OCI-LY1 (cell line): ENCODE measurements around the gene CCDC81.

ENCODE experiments used
- H2AFZ ChIP-seq: fragments of 200-600 bp; sonication (generic), shearing (Covaris generic); 2 replicates; pipeline ENCODE4 v1.6.0; 2014; ENCODE audit warnings: antibody characterized with exemption, mild to moderate bottlenecking, low read length
- H3F3A ChIP-seq: fragments of 200-600 bp; sonication (generic), shearing (Covaris generic); 2 replicates; pipeline ENCODE4 v1.6.0; 2014; ENCODE audit warnings: mild to moderate bottlenecking, antibody characterized with exemption, low read length, moderate library complexity; ENCODE audit not compliant: insufficient read depth
- H3K27ac ChIP-seq: fragments of 200-600 bp; sonication (generic); 2 replicates; pipeline ENCODE4 v1.5.1; 2014; ENCODE audit warnings: low read length, mixed run types, mild to moderate bottlenecking, low read depth; ENCODE audit not compliant: poor library complexity, severe bottlenecking
- H3K27me3 ChIP-seq: fragments of 200-600 bp; sonication (generic); 2 replicates; pipeline ENCODE4 v1.6.0; 2014; ENCODE audit warnings: antibody characterized with exemption, mild to moderate bottlenecking, low read length, moderate library complexity; ENCODE audit not compliant: insufficient read depth
- H3K36me3 ChIP-seq: fragments of 200-600 bp; sonication (generic); 2 replicates; pipeline ENCODE4 v1.6.1; 2014; ENCODE audit warnings: mild to moderate bottlenecking, antibody characterized with exemption, low read length, moderate library complexity, mixed read lengths; ENCODE audit not compliant: insufficient read depth
- H3K4me1 ChIP-seq: fragments of 200-600 bp; sonication (generic); 2 replicates; pipeline ENCODE4 v1.5.1; 2014; ENCODE audit warnings: mild to moderate bottlenecking, low read length, moderate library complexity; ENCODE audit not compliant: insufficient read depth, severe bottlenecking
- H3K4me2 ChIP-seq: fragments of 200-600 bp; sonication (generic), shearing (Covaris generic); 2 replicates; pipeline ENCODE4 v1.6.1; 2014; ENCODE audit warnings: low read length
- H3K4me3 ChIP-seq: fragments of 200-600 bp; sonication (generic); 2 replicates; pipeline ENCODE4 v1.5.1; 2014; ENCODE audit warnings: low read length, low read depth, mild to moderate bottlenecking, mixed read lengths; ENCODE audit not compliant: poor library complexity, severe bottlenecking
- H3K79me2 ChIP-seq: fragments of 200-600 bp; shearing (Covaris generic); 2 replicates; pipeline ENCODE4 v1.6.1; 2016; ENCODE audit warnings: mixed run types, low read length, mixed read lengths; ENCODE audit not compliant: insufficient read depth
- H3K9ac ChIP-seq: fragments of 200-600 bp; sonication (generic), shearing (Covaris generic); 2 replicates; pipeline ENCODE4 v1.6.1; 2014; ENCODE audit warnings: mild to moderate bottlenecking, low read length, mixed read lengths
- H3K9me2 ChIP-seq: fragments of 200-600 bp; sonication (generic), shearing (Covaris generic); 2 replicates; pipeline ENCODE4 v1.6.1; 2014; ENCODE audit warnings: low read depth, mild to moderate bottlenecking, low read length, mixed read lengths
- H3K9me3 ChIP-seq: fragments of 200-600 bp; shearing (Covaris generic); 2 replicates; pipeline ENCODE4 v1.6.1; 2014; ENCODE audit warnings: low read length, mixed read lengths
- H4K20me1 ChIP-seq: fragments of 200-600 bp; sonication (generic), shearing (Covaris generic); 2 replicates; pipeline ENCODE4 v1.6.0; 2016; ENCODE audit warnings: mild to moderate bottlenecking, low read length; ENCODE audit not compliant: insufficient read depth
- CTCF ChIP-seq: fragments of 200-600 bp; sonication (generic), shearing (Covaris generic); IDR thresholded peaks from 2 replicates; pipeline ENCODE4 v1.5.1; 2017; ENCODE audit warnings: mild to moderate bottlenecking, antibody characterized with exemption, low read length, moderate library complexity, mixed read lengths
- EZH2 ChIP-seq: fragments of 200-600 bp; sonication (generic), shearing (Covaris generic); IDR thresholded peaks from 2 replicates; pipeline ENCODE4 v1.8.0; 2017; ENCODE audit warnings: borderline replicate concordance, mixed run types, mild to moderate bottlenecking, antibody characterized with exemption, low read length, moderate library complexity, mixed read lengths

CCDC81 gene

GRCh38 chr11:86374069-86374468 is 618 bp upstream of the CCDC81 start:
- H2AFZ ChIP-seq: no peak overlapping the region
- TF ChIP-seq CTCF (no peak), EZH2 (no peak)

GRCh38 chr11:86377972-86378371 is 3.3 kb downstream of the CCDC81 start:
- Histone ChIP-seq H3K79me2 (no peaks in the 10 kb centered on the region), H2AFZ (no peak overlapping the region), H3K27ac (no peak overlapping the region), H3K27me3 (no peaks in the 10 kb centered on the region), H3F3A (no peaks in the 10 kb centered on the region), H4K20me1 (no peaks in the 10 kb centered on the region), H3K9ac (no peak overlapping the region), H3K4me1 (no peaks in the 10 kb centered on the region), H3K9me3 (no peaks in the 10 kb centered on the region), H3K4me3 (no peak overlapping the region), H3K4me2 (no peak overlapping the region), H3K36me3 (no peaks in the 10 kb centered on the region), H3K9me2 (no peaks in the 10 kb centered on the region)
- TF ChIP-seq EZH2 (no peak), CTCF (no peak)

More at GRCh38 chr11:86374069-86374468, 618 bp upstream of the CCDC81 start:
- Histone ChIP-seq H3K36me3 (no peaks in the 10 kb centered on the region), H3K27me3 (no peaks in the 10 kb centered on the region), H3K79me2 (no peaks in the 10 kb centered on the region), H3K9me3 (no peaks in the 10 kb centered on the region), H3K9me2 (no peaks in the 10 kb centered on the region), H3K4me3 (no peak overlapping the region), H3F3A (no peaks in the 10 kb centered on the region), H3K4me2 (no peak overlapping the region), H4K20me1 (no peaks in the 10 kb centered on the region), H3K27ac (no peak overlapping the region), H3K9ac (no peak overlapping the region), H3K4me1 (no peaks in the 10 kb centered on the region)

DNA sequence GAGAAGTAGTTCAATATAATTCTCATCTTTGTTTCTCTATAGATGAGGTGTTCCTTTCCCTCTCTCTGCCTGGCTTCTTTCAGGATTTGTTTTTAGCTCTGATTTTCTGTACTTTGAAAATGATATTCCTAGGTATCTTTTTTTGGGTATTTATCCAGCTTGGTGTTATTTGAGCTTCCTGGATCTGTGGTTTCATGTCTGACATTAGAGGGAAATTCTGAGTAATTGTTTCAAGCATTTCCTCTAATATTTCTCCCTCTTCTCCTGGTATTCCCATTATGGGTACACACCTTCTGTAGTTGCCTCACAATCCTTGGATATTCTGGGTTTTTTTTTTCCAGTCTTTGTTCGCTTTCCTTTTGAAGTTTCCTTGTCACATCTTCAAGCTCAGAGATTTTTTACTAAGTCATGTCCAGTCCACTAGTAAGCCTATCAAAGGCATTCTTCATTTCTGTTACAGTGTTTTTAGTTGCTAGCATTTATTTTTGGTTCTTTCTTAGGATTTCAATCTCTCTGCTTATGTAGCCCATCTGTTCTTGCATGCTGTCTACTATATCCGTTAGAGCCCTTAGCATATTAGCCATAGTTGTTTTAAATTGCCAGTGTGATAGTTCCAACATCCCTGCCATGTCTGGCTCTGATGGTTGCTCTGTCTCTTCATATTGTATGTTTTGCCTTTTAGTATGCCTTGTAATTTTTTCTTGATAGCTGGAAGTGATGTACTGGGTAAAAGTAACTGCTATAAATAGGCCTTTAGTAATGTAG is 5.8 kb downstream of the CCDC81 start:
- Histone ChIP-seq H2AFZ (no peak overlapping the region), H3K79me2 (no peaks in the 10 kb centered on the region), H3K4me3 (no peak overlapping the region), H3K9me3 (no peaks in the 10 kb centered on the region), H3K4me2 (no peak overlapping the region), H3K9me2 (no peaks in the 10 kb centered on the region), H4K20me1 (no peaks in the 10 kb centered on the region), H3K27me3 (no peaks in the 10 kb centered on the region), H3K9ac (no peak overlapping the region), H3K27ac (no peak overlapping the region), H3K4me1 (no peaks in the 10 kb centered on the region), H3K36me3 (no peaks in the 10 kb centered on the region), H3F3A (no peaks in the 10 kb centered on the region)
- TF ChIP-seq CTCF (no peak), EZH2 (no peak)
